HCT116 (cell line): Measurements from ENCODE around the gene GPAT3.

ENCODE experiments used
- CEBPB ChIP-seq: IDR thresholded peaks from 2 replicates; pipeline ENCODE4 v1.6.1; 2012; ENCODE audit warnings: low read depth
- ELF1 ChIP-seq: IDR thresholded peaks from 2 replicates; pipeline ENCODE4 v1.6.1; 2012; ENCODE audit warnings: low read depth, borderline replicate concordance
- EZH2phosphoT487 ChIP-seq: fragments of 200-600 bp; IDR thresholded peaks from 2 replicates; pipeline ENCODE4 v1.6.1; 2018; ENCODE audit warnings: antibody characterized with exemption, borderline replicate concordance
- JUND ChIP-seq: IDR thresholded peaks from 2 replicates; pipeline ENCODE4 v1.6.1; 2012
- MAX ChIP-seq: IDR thresholded peaks from 2 replicates; pipeline ENCODE4 v1.6.1; 2012
- POLR2AphosphoS5 ChIP-seq: IDR thresholded peaks from 2 replicates; pipeline ENCODE4 v1.6.1; 2011; ENCODE audit warnings: mild to moderate bottlenecking, low read depth, low read length, moderate library complexity
- RAD21 ChIP-seq: IDR thresholded peaks from 2 replicates; pipeline ENCODE4 v1.6.1; 2012; ENCODE audit warnings: low read depth, mild to moderate bottlenecking
- ZBTB33 ChIP-seq: IDR thresholded peaks from 2 replicates; pipeline ENCODE4 v1.6.1; 2011; ENCODE audit warnings: mild to moderate bottlenecking, low read length, moderate library complexity; ENCODE audit not compliant: insufficient replicate concordance; ENCODE audit errors: extremely low read depth
- ZNF274 ChIP-seq: fragments of 200-500 bp; sonication (Bioruptor generic); IDR thresholded peaks from 2 replicates; pipeline ENCODE4 v1.6.1; 2014; ENCODE audit warnings: mild to moderate bottlenecking, low read depth, low read length, inconsistent platforms
- TF ChIP-seq, protein P1 (sequence below), 3 experiments: fragments of 200-600 bp in 1 of 3; sonication (generic) in 1 of 3; IDR thresholded peaks in 2 of 3; conservative IDR thresholded peaks in 1 of 3; 2 replicates each; pipeline ENCODE4 v1.5.1; 2012 to 2017; ENCODE audit warnings: low read depth in 2 of 3, low read length in 2 of 3, antibody characterized with exemption in 1 of 3, borderline replicate concordance in 1 of 3, control low read depth in 1 of 3, mild to moderate bottlenecking in 1 of 3, mixed read lengths in 1 of 3, mixed run types in 1 of 3, moderate library complexity in 1 of 3; ENCODE audit not compliant: insufficient read depth in 1 of 3

DNA sequence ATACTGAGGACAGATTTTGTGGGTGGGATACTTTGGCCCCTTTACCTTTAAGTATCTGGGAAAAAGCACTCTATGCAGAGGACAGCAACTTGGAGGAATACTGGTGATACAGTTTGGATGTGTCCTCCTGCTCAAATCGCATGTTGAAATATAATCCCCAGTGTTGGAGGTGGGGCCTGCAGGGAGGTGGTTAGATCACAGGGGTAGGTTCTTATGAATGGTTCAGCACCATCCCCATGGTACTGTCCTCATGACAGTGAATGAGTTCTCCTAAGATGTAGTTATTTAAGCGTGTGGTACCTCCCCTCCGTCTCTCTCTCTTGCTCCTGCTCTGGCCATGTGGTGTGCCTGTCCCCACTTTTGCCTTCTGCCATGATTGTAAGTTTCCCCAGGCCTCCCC, 24.6 kb downstream of the GPAT3 start:
- TF ChIP-seq MAX (no peak), CEBPB (no peak), ELF1 (no peak), ZBTB33 (no peak), RAD21 (no peak), EZH2phosphoT487 (no peak), POLR2AphosphoS5 (no peak), JUND (no peak), ZNF274 (no peak)
- TF ChIP-seq, protein P1, sequence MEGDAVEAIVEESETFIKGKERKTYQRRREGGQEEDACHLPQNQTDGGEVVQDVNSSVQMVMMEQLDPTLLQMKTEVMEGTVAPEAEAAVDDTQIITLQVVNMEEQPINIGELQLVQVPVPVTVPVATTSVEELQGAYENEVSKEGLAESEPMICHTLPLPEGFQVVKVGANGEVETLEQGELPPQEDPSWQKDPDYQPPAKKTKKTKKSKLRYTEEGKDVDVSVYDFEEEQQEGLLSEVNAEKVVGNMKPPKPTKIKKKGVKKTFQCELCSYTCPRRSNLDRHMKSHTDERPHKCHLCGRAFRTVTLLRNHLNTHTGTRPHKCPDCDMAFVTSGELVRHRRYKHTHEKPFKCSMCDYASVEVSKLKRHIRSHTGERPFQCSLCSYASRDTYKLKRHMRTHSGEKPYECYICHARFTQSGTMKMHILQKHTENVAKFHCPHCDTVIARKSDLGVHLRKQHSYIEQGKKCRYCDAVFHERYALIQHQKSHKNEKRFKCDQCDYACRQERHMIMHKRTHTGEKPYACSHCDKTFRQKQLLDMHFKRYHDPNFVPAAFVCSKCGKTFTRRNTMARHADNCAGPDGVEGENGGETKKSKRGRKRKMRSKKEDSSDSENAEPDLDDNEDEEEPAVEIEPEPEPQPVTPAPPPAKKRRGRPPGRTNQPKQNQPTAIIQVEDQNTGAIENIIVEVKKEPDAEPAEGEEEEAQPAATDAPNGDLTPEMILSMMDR (IDR thresholded peaks at IDR 0.05 in 2 of 3, conservative IDR thresholded peaks at IDR 0.05 in 1 of 3; ENCODE audit: borderline replicate concordance in 1 of 3, insufficient read depth in 1 of 3, low read depth in 2 of 3, low read length in 2 of 3): no peak
